ENCODE measurements around the gene RASGEF1B.

Gene RASGEF1B

GRCh38 chr4:81471588-81472280, at the start of gene RASGEF1B:
RASGEF1B (minus strand) TSS chr4:81471907; CDS start chr4:81459508, 12,399 bp downstream.
- no peak for TF ChIP-seq CTCF (IDR thresholded peaks at IDR 0.05; ENCODE audit: low read depth, low read length)
- peak within 1 kb of the TSS; percentile 58 for H3K4me3 ChIP-seq (ENCODE audit: low read depth, low read length)

DNA sequence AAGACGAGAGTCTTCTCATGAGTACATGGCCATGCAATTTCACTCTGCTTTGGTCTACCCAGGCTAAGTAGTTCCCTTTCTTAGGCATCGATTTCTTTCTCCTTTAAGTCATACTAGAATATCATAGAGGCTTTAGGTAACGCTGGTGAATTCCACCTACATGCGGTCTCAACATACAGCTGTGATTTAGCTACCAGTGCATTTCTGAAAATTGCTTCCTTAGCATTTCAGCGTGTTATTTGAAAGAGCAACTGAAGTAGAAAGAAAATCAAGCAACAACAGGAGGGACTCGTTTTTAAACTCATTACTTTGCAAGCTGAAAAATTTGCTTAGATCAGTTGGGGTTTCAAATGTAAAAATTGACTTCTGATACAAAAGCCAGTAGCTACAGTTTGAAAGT, 48.1 kb upstream of the RASGEF1B start:
- TF ChIP-seq CTCF (IDR thresholded peaks at IDR 0.05; ENCODE audit: low read depth, low read length) = no peak
- no peak overlapping the region for H3K4me3 ChIP-seq (ENCODE audit: low read depth, low read length)

DNA sequence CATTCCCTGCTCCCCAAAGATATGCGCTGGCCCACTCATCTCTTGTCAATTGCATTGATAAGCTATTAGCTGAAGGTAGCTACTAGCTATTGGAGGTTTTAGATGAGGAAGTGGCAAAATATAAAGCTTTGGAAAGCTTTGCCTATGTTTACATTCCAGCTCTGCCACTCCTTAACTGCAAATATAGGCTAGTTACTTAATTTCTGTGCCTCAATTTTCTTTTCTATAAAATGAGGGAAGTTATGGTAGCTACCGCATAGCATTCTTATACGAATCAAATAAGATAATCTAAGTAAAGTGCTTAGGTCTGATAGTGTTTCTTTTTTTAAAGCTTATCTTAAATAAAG, 47.7 kb upstream of the RASGEF1B start:
- no peak overlapping the region for H3K4me3 ChIP-seq (ENCODE audit: low read depth, low read length)
- no peak for TF ChIP-seq CTCF (IDR thresholded peaks at IDR 0.05; ENCODE audit: low read depth, low read length)

- no peak for TF ChIP-seq CTCF (IDR thresholded peaks at IDR 0.05; ENCODE audit: low read depth, low read length)
- H3K4me3 ChIP-seq (ENCODE audit: low read depth, low read length) = no peak overlapping the region
These were observed 47.2 kb upstream of the RASGEF1B start for GRCh38 chr4:81518762-81519426.

DNA sequence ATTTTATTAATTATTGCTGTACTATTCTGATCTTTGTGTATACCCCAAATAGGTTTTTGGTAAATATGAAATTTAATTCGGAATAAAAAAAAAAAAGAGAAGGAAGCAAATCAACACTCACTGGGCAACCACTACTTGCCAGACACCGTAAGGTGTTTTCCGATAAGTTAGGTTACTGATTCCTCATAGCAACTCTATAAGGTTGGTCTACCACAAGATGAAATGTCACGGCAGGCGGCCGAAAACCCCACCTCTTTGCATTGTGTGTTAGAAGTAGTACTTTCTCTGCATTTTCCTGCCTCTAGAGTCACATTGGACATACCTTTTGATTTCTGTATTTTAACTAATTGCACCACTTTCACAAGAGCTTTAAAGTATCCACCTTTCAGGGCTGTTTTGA, 44.5 kb upstream of the RASGEF1B start:
- no peak overlapping the region for H3K4me3 ChIP-seq (ENCODE audit: low read depth, low read length)
- no peak for TF ChIP-seq CTCF (IDR thresholded peaks at IDR 0.05; ENCODE audit: low read depth, low read length)

- no peak overlapping the region for H3K4me3 ChIP-seq (ENCODE audit: low read depth, low read length)
- TF ChIP-seq CTCF (IDR thresholded peaks at IDR 0.05; ENCODE audit: low read depth, low read length) = no peak
These were observed 41.2 kb upstream of the RASGEF1B start for GRCh38 chr4:81512757-81513501.
